Ishikawa (cell line): ENCODE results near the gene CDS1.

Source experiments
- CEBPB ChIP-seq: IDR thresholded peaks from 2 replicates; pipeline ENCODE4 v1.6.1; 2012
- CREB1 ChIP-seq: IDR thresholded peaks from 2 replicates; pipeline ENCODE4 v1.6.1; 2012; ENCODE audit warnings: low read depth
- EGR1 ChIP-seq: IDR thresholded peaks from 2 replicates; pipeline ENCODE4 v1.6.1; 2012
- EP300 ChIP-seq: IDR thresholded peaks from 2 replicates; pipeline ENCODE4 v1.6.1; 2012; ENCODE audit warnings: borderline replicate concordance
- FOXM1 ChIP-seq: IDR thresholded peaks from 2 replicates; pipeline ENCODE4 v1.6.1; 2012; ENCODE audit warnings: low read depth, borderline replicate concordance
- MAX ChIP-seq: IDR thresholded peaks from 2 replicates; pipeline ENCODE4 v1.6.1; 2012
- NFIC ChIP-seq: IDR thresholded peaks from 2 replicates; pipeline ENCODE4 v1.6.1; 2012
- RAD21 ChIP-seq: IDR thresholded peaks from 2 replicates; pipeline ENCODE4 v1.6.1; 2012; ENCODE audit warnings: low read depth
- REST ChIP-seq: IDR thresholded peaks from 2 replicates; pipeline ENCODE4 v1.6.1; 2012; ENCODE audit warnings: low read depth, mild to moderate bottlenecking
- TAF1 ChIP-seq: IDR thresholded peaks from 2 replicates; pipeline ENCODE4 v1.6.1; 2012; ENCODE audit warnings: low read depth, mild to moderate bottlenecking
- TCF12 ChIP-seq: IDR thresholded peaks from 2 replicates; pipeline ENCODE4 v1.6.1; 2012; ENCODE audit warnings: low read depth
- TEAD4 ChIP-seq: IDR thresholded peaks from 2 replicates; pipeline ENCODE4 v1.6.1; 2012
- USF1 ChIP-seq: IDR thresholded peaks from 2 replicates; pipeline ENCODE4 v1.6.1; 2012
- YY1 ChIP-seq: IDR thresholded peaks from 2 replicates; pipeline ENCODE4 v1.6.1; 2012; ENCODE audit warnings: low read depth
- ZBTB7A ChIP-seq: IDR thresholded peaks from 2 replicates; pipeline ENCODE4 v1.6.1; 2012; ENCODE audit warnings: low read depth

Gene CDS1

GRCh38 chr4:84597450-84597849 is 14.5 kb downstream of the CDS1 start:
- TF ChIP-seq TAF1: no peak
- TF ChIP-seq ZBTB7A: no peak
- TF ChIP-seq USF1: no peak
- TF ChIP-seq YY1: no peak
- TF ChIP-seq FOXM1: no peak
- no peak for TF ChIP-seq REST
- TF ChIP-seq CREB1: no peak
- no peak for TF ChIP-seq CEBPB
- no peak for TF ChIP-seq TEAD4

- TF ChIP-seq CEBPB (no peak), RAD21 (no peak), EGR1 (no peak), CREB1 (no peak), TEAD4 (no peak), ZBTB7A (no peak), USF1 (no peak), YY1 (no peak), NFIC (no peak), TCF12 (no peak), REST (no peak), TAF1 (no peak)
These were observed 23.7 kb downstream of the CDS1 start for GRCh38 chr4:84606645-84607044.

- TF ChIP-seq FOXM1 (no peak), ZBTB7A (no peak), EGR1 (no peak), USF1 (no peak), REST (no peak), TCF12 (no peak), CREB1 (no peak), YY1 (no peak), MAX (no peak), TEAD4 (no peak)
These were observed 28.6 kb downstream of the CDS1 start for GRCh38 chr4:84611531-84611930.

GRCh38 chr4:84614891-84615290 is 32.0 kb downstream of the CDS1 start:
- no peak for TF ChIP-seq YY1
- TF ChIP-seq ZBTB7A: no peak
- no peak for TF ChIP-seq EP300
- TF ChIP-seq CREB1: no peak
- TF ChIP-seq CEBPB: no peak
- no peak for TF ChIP-seq EGR1
- TF ChIP-seq TAF1: no peak
- no peak for TF ChIP-seq MAX
- no peak for TF ChIP-seq TEAD4
- TF ChIP-seq USF1: no peak
- TF ChIP-seq REST: no peak
- TF ChIP-seq TCF12: no peak
- no peak for TF ChIP-seq FOXM1
- TF ChIP-seq NFIC: no peak
- no peak for TF ChIP-seq RAD21
